Measurements from ENCODE around the gene CCDC149. TPM values are rescaled to one million over a fixed set of nuclear protein-coding genes. Genes with fewer than 3 reads are reported as not detected.

CCDC149 gene
- total and polyA plus RNA-seq, 2 donors (not counting 3 experiments of a cell fraction or from before 2014, with no cell fraction given): 7.8 to 11.3 TPM

GRCh38 chr4:24783506-24783905 is 129.3 kb downstream of the CCDC149 start:
- intact Hi-C loops (cut with micrococcal nuclease): no loop called here

DNA sequence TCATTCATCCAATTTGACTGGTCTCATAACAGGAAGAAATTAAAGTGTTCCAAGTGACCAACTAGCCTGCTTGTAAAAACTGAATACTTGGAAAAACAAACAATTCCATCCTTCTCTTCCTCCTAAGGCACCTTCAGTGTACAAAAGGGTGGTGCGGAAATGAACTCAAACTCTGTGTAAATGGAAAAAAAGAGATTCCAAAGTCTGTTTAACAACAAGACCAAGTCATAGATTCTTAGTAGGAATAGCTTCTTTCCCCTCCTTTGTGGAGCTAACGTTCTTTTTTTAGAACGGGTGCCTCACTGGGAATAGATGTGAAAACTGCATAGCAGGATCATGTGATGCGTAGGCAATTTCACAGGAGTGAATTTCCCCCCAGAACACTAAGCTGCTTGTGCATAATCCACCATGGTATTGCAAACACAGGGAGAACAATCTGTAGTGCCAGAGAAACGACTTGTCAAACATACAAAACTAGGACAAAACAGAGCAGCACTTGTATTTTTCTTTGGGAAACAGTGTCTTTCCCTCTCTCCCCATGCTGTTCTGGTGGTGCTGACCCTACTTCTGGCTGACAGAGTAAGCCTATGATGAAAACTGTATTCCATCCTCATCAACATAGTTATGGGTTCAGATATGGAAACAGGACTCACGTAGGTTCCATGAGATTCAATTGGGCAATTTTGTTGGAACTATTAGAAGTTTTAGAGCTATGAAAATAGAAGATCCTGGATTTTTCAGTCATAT is 130.7 kb downstream of the CCDC149 start:
- intact Hi-C loops (cut with micrococcal nuclease) (no loop called here), dilution Hi-C loops (cut with MboI; ENCODE audit: extremely low pct_ligation_motif_present, low sequenced_read_pairs) (no loop called here)
- no peak for TF ChIP-seq EZH2 (IDR thresholded peaks at IDR 0.05; ENCODE audit: borderline replicate concordance, low read depth, low read length, severe bottlenecking)
- TF ChIP-seq FOS (IDR thresholded peaks at IDR 0.05; ENCODE audit: borderline replicate concordance, insufficient read depth, low read length): no peak
- TF ChIP-seq JUN (IDR thresholded peaks at IDR 0.05; ENCODE audit: borderline replicate concordance, insufficient read depth, insufficient read length, low read depth): no peak
- TF ChIP-seq POLR2AphosphoS5 (IDR thresholded peaks at IDR 0.05; ENCODE audit: insufficient read depth, low read depth, low read length): no peak
- no peak for TF ChIP-seq GATA2 (IDR thresholded peaks at IDR 0.05; ENCODE audit: insufficient read depth, insufficient read length, low read depth, low read length)
- TF ChIP-seq CTCF (IDR thresholded peaks at IDR 0.05; ENCODE audit: extremely low read depth in 1 of 2, insufficient read depth in 1 of 2, low read depth in 1 of 2, low read length in 2 of 2): no peak
- TF ChIP-seq MAX (IDR thresholded peaks at IDR 0.05; ENCODE audit: insufficient read depth, insufficient read length): no peak
- TF ChIP-seq POLR2A (IDR thresholded peaks at IDR 0.05; ENCODE audit: low read depth, low read length): no peak
- TF ChIP-seq MYC (IDR thresholded peaks at IDR 0.05; ENCODE audit: low read depth, low read length): no peak
- Histone ChIP-seq H3K4me1 (ENCODE audit: control insufficient read depth, extremely low read depth, insufficient read depth, low read length) (no peaks in the 10 kb centered on the region), H3K9me1 (replicated peaks; ENCODE audit: control insufficient read depth, extremely low read depth, insufficient read depth, low read length) (no peaks in the 10 kb centered on the region), H3K36me3 (ENCODE audit: control insufficient read depth in 2 of 2, extremely low read depth in 1 of 2, insufficient read depth in 2 of 2, low read length in 2 of 2) (no peaks in the 10 kb centered on the region), H3K27me3 (ENCODE audit: control insufficient read depth in 2 of 2, insufficient read depth in 2 of 2, low read length in 2 of 2) (peaks cover 0 to 5% of the 10 kb centered on the region in 2 experiments), H2AFZ (ENCODE audit: low read depth, low read length) (no peak overlapping the region), H3K79me2 (ENCODE audit: control insufficient read depth, insufficient read depth, low read length) (no peaks in the 10 kb centered on the region), H3K9me3 (replicated peaks; ENCODE audit: control insufficient read depth, insufficient read depth, low read length) (no peaks in the 10 kb centered on the region), H3K27ac (ENCODE audit: insufficient read depth, low read depth, low read length) (no peak overlapping the region), H4K20me1 (replicated peaks; ENCODE audit: control insufficient read depth, extremely low read depth, insufficient read depth, low read length) (no peaks in the 10 kb centered on the region), H3K4me2 (ENCODE audit: insufficient read depth, low read length) (no peak overlapping the region), H3K9ac (replicated peaks; ENCODE audit: extremely low read depth, insufficient read depth, low read length) (no peak overlapping the region), H3K4me3 (replicated peaks in 1 of 3; ENCODE audit: insufficient read depth in 1 of 3, low read depth in 1 of 3, low read length in 3 of 3) (no peak overlapping the region)
- POLR2A ChIA-PET: no interaction called here
- CTCF ChIA-PET: no interaction called here
- no TSS peak for BruUV-seq (replicated peaks)
- FAIRE-seq (no peak), DNase-seq (ENCODE audit: low read depth, low spot score) (peak; percentile 59)

More at GRCh38 chr4:24783506-24783905, 129.3 kb downstream of the CCDC149 start:
- Histone ChIP-seq H3K9ac (replicated peaks; ENCODE audit: extremely low read depth, insufficient read depth, low read length) (no peak overlapping the region), H4K20me1 (replicated peaks; ENCODE audit: control insufficient read depth, extremely low read depth, insufficient read depth, low read length) (no peaks in the 10 kb centered on the region), H3K9me1 (replicated peaks; ENCODE audit: control insufficient read depth, extremely low read depth, insufficient read depth, low read length) (no peaks in the 10 kb centered on the region), H3K27me3 (ENCODE audit: control insufficient read depth in 2 of 2, insufficient read depth in 2 of 2, low read length in 2 of 2) (peaks cover 0 to 5% of the 10 kb centered on the region in 2 experiments), H3K4me1 (ENCODE audit: control insufficient read depth, extremely low read depth, insufficient read depth, low read length) (no peaks in the 10 kb centered on the region), H3K4me2 (ENCODE audit: insufficient read depth, low read length) (no peak overlapping the region), H3K4me3 (replicated peaks in 1 of 3; ENCODE audit: insufficient read depth in 1 of 3, low read depth in 1 of 3, low read length in 3 of 3) (no peak overlapping the region), H3K27ac (ENCODE audit: insufficient read depth, low read depth, low read length) (no peak overlapping the region), H3K36me3 (ENCODE audit: control insufficient read depth in 2 of 2, extremely low read depth in 1 of 2, insufficient read depth in 2 of 2, low read length in 2 of 2) (no peaks in the 10 kb centered on the region), H2AFZ (ENCODE audit: low read depth, low read length) (no peak overlapping the region), H3K79me2 (ENCODE audit: control insufficient read depth, insufficient read depth, low read length) (no peaks in the 10 kb centered on the region), H3K9me3 (replicated peaks; ENCODE audit: control insufficient read depth, insufficient read depth, low read length) (no peaks in the 10 kb centered on the region)
- DNase-seq (ENCODE audit: low read depth, low spot score): no peak
- dilution Hi-C loops (cut with MboI; ENCODE audit: extremely low pct_ligation_motif_present, low sequenced_read_pairs): no loop called here
- POLR2A ChIA-PET: no interaction called here
- no peak for FAIRE-seq
- no peak for TF ChIP-seq FOS (IDR thresholded peaks at IDR 0.05; ENCODE audit: borderline replicate concordance, insufficient read depth, low read length)
- TF ChIP-seq MYC (IDR thresholded peaks at IDR 0.05; ENCODE audit: low read depth, low read length): no peak
- TF ChIP-seq EZH2 (IDR thresholded peaks at IDR 0.05; ENCODE audit: borderline replicate concordance, low read depth, low read length, severe bottlenecking): no peak
- no peak for TF ChIP-seq POLR2AphosphoS5 (IDR thresholded peaks at IDR 0.05; ENCODE audit: insufficient read depth, low read depth, low read length)
- CTCF ChIA-PET: no interaction called here
- no TSS peak for BruUV-seq (replicated peaks)

All from endothelial cell of umbilical vein (primary cell).